HL-60 (cell line): ENCODE results near the gene COCH.

Source experiments
- CTCF ChIP-seq: IDR thresholded peaks from one replicate; pipeline ENCODE4 v1.5.1; 2011; ENCODE audit warnings: low read length, control low read depth, inconsistent platforms; ENCODE audit not compliant: insufficient read depth
- REST ChIP-seq: IDR thresholded peaks from 2 replicates; pipeline ENCODE4 v1.6.1; 2012; ENCODE audit warnings: low read depth; ENCODE audit not compliant: insufficient replicate concordance

- TF ChIP-seq CTCF (no peak), REST (no peak)
These were observed 25.0 kb upstream of the COCH start for GRCh38 chr14:30849354-30849753.
